Body of pancreas (tissue), 4 donors: ENCODE results near the gene SEC24D. TPM values are rescaled to one million over a fixed set of nuclear protein-coding genes. Genes with fewer than 3 reads are reported as not detected.

Source experiments
- ATAC-seq: fragments of 150-250 bp; one replicate; pipeline ENCODE4 v1.9.1; 2016
- DNase-seq, 4 donors: peaks; one replicate each; pipeline ENCODE4 v3.0.0-alpha.2; 2019
- H3K27ac ChIP-seq, 4 donors: fragments of 200-600 bp; sonication (generic); 1 replicate in 3 of 4; 2 replicates in 1 of 4; pipeline versions ENCODE4 v1.5.1 to v1.6.1; 2016 to 2019; ENCODE audit warnings: mild to moderate bottlenecking in 1 of 4, mixed read lengths in 1 of 4, moderate library complexity in 1 of 4
- H3K27me3 ChIP-seq, 2 donors: fragments of 200-600 bp; sonication (generic); one replicate each; pipeline ENCODE4 v1.6.0; 2016; ENCODE audit warnings: mild to moderate bottlenecking in 1 of 2
- H3K36me3 ChIP-seq, 2 donors: fragments of 200-600 bp; sonication (generic); replicated peaks in 1 of 2; 2 replicates each; pipeline ENCODE4 v1.5.1; 2016; ENCODE audit warnings: low read depth in 2 of 2; ENCODE audit not compliant: insufficient read depth in 1 of 2
- H3K4me1 ChIP-seq: fragments of 200-600 bp; sonication (generic); one replicate; pipeline ENCODE4 v1.6.0; 2016
- H3K4me3 ChIP-seq, 2 donors: fragments of 200-600 bp; sonication (generic); 1 replicate in 1 of 2; 2 replicates in 1 of 2; pipeline ENCODE4 v1.5.1; 2016 to 2019
- H3K9me3 ChIP-seq, 3 donors: fragments of 200-600 bp; sonication (generic); 1 replicate in 2 of 3; 2 replicates in 1 of 3; pipeline ENCODE4 v1.5.1; 2016
- POLR2A ChIP-seq, 3 donors: fragments of 450-650 bp; IDR thresholded peaks; one replicate each; pipeline ENCODE4 v1.6.1; 2016; ENCODE audit warnings: antibody characterized with exemption in 3 of 3, mild to moderate bottlenecking in 2 of 3
- WGBS, 2 donors: methylation state at CpG; one replicate each; pipeline ENCODE4 v1.1.5; 2017; 5-methylcytosine and 5-hydroxymethylcytosine counted together
- intact Hi-C: fragments of 100-400 bp; cut with DNase I; formaldehyde crosslinking; loops from one replicate; pipeline ENCODE4 v1.15.1; 2023
- total RNA-seq, 2 donors: library from RNA; depleted of rRNA; stranded (reverse); fragments of >200 nt; gene quantifications; one replicate each; pipeline ENCODE4 v1.1.0, GENCODE V29; 2016
- TF ChIP-seq, protein P1 (sequence below), 7 experiments: fragments of 450-650 bp in 4 of 7; fragments of 200-600 bp in 3 of 7; sonication (generic) in 3 of 7; IDR thresholded peaks; one replicate each; pipeline ENCODE4 v1.5.1; 2016 to 2019; ENCODE audit warnings: antibody characterized with exemption in 7 of 7

SEC24D gene
- total RNA-seq, 2 donors from 2014 or later = 39.7 to 58.7 TPM

- H3K27ac ChIP-seq = peak overlapping the region in 1 of 4 donors; percentile 7
- H3K36me3 ChIP-seq = peaks cover 0 to 6% of the 10 kb centered on the region in 2 donors
- 60 to 72% methylated on average over 5 of the region's 5 CpGs for WGBS, 2 donors
- TF ChIP-seq, protein P1, sequence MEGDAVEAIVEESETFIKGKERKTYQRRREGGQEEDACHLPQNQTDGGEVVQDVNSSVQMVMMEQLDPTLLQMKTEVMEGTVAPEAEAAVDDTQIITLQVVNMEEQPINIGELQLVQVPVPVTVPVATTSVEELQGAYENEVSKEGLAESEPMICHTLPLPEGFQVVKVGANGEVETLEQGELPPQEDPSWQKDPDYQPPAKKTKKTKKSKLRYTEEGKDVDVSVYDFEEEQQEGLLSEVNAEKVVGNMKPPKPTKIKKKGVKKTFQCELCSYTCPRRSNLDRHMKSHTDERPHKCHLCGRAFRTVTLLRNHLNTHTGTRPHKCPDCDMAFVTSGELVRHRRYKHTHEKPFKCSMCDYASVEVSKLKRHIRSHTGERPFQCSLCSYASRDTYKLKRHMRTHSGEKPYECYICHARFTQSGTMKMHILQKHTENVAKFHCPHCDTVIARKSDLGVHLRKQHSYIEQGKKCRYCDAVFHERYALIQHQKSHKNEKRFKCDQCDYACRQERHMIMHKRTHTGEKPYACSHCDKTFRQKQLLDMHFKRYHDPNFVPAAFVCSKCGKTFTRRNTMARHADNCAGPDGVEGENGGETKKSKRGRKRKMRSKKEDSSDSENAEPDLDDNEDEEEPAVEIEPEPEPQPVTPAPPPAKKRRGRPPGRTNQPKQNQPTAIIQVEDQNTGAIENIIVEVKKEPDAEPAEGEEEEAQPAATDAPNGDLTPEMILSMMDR (IDR thresholded peaks at IDR 0.05) = no peak
- no peak for TF ChIP-seq POLR2A (IDR thresholded peaks at IDR 0.05)
- no peak for DNase-seq
- H3K4me3 ChIP-seq = no peak overlapping the region
- no peak for ATAC-seq
- intact Hi-C loops = no loop called here
- H3K27me3 ChIP-seq = no peaks in the 10 kb centered on the region
- no peaks in the 10 kb centered on the region for H3K9me3 ChIP-seq
- peaks cover 63% of the 10 kb centered on the region for H3K4me1 ChIP-seq
These were observed 2.6 kb downstream of the SEC24D start for GRCh38 chr4:118833192-118833820.

- ATAC-seq = no peak
- DNase-seq = no peak
- no peaks in the 10 kb centered on the region for H3K9me3 ChIP-seq
- TF ChIP-seq, protein P1 (IDR thresholded peaks at IDR 0.05) = no peak
- no peak overlapping the region for H3K4me3 ChIP-seq
- 65 to 88% methylated on average over 2 of the region's 2 CpGs for WGBS, 2 donors
- no peak overlapping the region for H3K27ac ChIP-seq
- peaks cover 0 to 6% of the 10 kb centered on the region in 2 donors for H3K36me3 ChIP-seq
- no peaks in the 10 kb centered on the region for H3K27me3 ChIP-seq
- intact Hi-C loops = no loop called here
- peaks cover 92% of the 10 kb centered on the region for H3K4me1 ChIP-seq
These were observed 6.8 kb downstream of the SEC24D start for GRCh38 chr4:118829107-118829506.

DNA sequence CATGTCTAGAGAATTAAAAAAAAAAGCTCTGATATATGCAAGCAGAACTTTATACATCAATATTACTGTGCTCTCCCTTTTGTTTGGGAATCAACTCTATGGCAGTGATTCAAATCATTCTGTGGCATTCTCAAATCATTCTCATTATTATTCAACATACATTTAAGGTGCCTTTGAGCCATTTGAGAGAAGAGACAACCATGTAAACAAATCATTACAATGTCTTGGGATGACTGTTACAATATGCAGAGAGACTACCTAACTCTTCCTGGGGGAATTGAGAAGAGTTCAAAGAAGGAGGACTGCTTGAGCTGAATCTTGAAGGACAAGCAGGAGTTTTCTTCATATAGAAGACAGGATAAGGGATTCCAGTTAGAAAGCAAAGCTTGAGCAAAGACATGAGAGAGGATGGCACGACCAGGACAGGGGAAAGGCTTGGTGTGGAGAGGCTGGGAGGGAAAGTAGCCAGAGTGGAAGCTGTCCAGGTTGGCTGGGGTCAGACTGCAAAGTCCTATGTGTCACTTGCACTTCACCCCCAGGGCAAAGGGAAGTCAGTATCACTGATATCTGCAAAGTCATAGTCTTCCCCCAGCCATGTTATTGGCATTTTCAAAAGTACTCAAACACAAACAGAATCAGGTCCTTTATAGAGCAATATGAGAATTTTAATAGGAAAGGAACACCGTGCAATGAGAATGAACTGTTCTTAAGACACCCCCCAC lies 9.0 kb downstream of the SEC24D start:
- peaks cover 93% of the 10 kb centered on the region for H3K4me1 ChIP-seq
- TF ChIP-seq, protein P1 (IDR thresholded peaks at IDR 0.05) = no peak
- no peak for TF ChIP-seq POLR2A (IDR thresholded peaks at IDR 0.05)
- no peaks in the 10 kb centered on the region for H3K9me3 ChIP-seq
- peak; percentile 54 for ATAC-seq
- H3K27me3 ChIP-seq = no peaks in the 10 kb centered on the region
- WGBS, 2 donors = 31 to 44% methylated on average over 2 of the region's 2 CpGs
- peak overlapping the region in 2 of 4 donors; percentile 28 to 69 for H3K27ac ChIP-seq
- intact Hi-C loops = no loop called here
- no peaks in the 10 kb centered on the region for H3K36me3 ChIP-seq
- H3K4me3 ChIP-seq = no peak overlapping the region
- DNase-seq = peak in 3 of 4 donors; percentile 38 to 51 (median 42)

- Histone ChIP-seq H3K4me3 (no peak overlapping the region), H3K4me1 (peaks cover 88% of the 10 kb centered on the region), H3K27me3 (no peaks in the 10 kb centered on the region), H3K27ac (peak overlapping the region in 2 of 4 donors; percentile 34 to 69), H3K36me3 (no peaks in the 10 kb centered on the region), H3K9me3 (no peaks in the 10 kb centered on the region)
- DNase-seq = no peak
- intact Hi-C loops = no loop called here
- ATAC-seq = no peak
- no peak for TF ChIP-seq POLR2A (IDR thresholded peaks at IDR 0.05)
- TF ChIP-seq, protein P1 (IDR thresholded peaks at IDR 0.05) = no peak
- WGBS, 2 donors = 40 to 46% methylated on average over 3 of the region's 3 CpGs
These were observed 10.1 kb downstream of the SEC24D start for GRCh38 chr4:118825799-118826198.
